Stimulated activated CD8-positive, alpha-beta memory T cell treated with anti-CD3 and anti-CD28 coated beads, Interleukin-15, amount 100 ng/mL, for 48 hours (primary cell): ENCODE data around the gene ACYP1.
"Not testable (repeated sequence)": the region's sequence is repeated elsewhere in the genome, so short reads cannot be mapped to it uniquely, and the experiment has no call there.

Experiments
- DNase-seq, 2 donors: peaks; one replicate each; pipeline ENCODE4 v3.0.0-alpha.2; 2020; ENCODE audit warnings: low read depth in 2 of 2

ACYP1 gene

DNA sequence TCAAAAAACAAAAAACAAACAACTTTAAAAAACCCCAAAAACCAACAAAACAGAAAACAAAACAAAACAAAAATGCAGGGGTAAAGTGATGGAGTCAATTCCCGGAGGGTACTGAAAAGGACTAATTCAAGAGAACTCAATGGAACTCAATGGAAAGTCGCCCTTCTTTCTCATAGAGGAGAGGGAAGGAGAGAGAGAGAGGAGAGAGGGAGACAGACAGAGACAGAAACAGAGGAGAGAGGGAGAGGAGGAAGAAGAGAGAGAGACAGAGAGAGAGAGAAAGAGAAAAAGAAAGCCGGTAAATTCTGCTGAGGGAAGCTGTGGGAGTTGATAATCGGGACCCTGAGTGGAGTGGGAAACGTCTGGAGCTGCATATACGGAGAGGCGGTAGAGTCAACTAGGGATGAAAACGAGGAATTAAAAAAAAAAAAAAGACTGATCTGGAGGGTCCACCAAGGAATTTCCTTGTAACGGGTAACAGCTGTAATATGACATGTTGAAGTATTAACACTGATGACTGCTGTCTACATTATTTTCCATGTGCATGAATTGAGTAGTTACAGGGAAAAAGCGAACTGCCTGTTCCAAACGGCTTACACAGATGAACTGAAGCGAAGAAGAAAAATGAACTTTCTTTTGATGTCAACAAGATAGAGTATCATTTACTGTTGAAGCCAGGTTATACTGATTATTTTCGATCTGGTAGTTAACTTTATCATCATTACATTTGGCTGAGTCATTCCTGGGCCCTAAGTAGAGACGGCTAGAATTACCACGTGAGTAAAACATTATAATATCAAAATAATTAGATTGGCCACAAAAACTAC is 4.7 kb upstream of the ACYP1 start:
- no peak for DNase-seq

DNA sequence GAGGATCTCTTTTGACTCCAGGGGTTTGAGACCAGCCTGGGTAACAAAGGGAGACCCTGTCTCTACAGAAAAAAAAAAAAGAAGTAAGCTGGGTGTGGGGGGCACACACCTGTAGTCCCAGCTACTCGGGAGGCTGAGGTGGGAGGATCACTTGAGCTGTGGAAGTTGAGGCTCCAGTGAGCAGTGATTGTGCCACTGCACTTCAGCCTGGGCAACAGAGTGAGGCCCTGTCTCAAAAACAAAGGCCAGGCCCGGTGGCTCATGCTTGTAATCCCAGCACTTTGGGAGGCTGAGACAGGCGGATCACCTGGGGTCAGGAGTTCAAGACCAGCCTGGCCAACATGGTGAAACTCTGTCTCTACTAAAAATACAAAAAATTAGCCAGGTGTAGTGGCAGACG is 3.9 kb upstream of the ACYP1 start:
- not testable (repeated sequence) for DNase-seq

DNA sequence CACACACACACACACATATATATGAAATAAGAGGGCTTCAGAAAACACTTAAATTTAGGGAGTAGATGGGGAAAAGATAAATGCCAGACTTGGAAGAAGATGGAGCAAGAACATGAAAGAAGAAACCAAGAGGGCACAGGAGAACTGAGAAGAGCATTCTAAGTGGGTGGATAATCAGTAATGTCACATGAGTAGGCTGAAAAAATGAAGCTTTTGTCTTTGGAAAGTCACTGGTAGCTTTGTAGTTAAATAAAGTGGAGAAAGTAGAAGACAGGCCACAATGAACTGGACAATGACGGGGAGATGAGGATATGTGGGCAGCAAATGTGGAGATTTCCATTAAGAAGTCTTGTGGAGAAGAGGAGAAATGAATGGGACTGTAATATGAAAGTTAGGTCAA is 3.4 kb upstream of the ACYP1 start:
- no peak for DNase-seq

DNA sequence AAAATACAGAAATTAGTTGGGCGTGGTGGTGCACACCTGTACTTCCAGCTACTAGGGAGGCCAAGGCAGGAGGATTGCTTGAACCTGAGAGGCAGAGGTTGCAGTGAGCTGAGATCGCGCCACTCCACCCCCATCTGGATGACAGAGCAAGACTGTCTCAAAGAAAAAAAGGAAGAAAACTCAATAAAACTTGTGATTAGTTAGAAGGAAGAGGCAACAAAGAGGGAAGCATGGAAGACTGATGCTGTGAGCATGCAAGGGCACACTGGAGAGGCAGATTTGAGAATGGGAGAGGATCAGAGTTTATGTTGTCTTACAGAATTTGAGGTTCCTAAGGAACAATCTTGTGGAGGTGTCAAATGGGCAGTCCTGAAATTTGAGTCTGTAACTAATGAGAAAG is 2.9 kb upstream of the ACYP1 start:
- DNase-seq = no peak

DNA sequence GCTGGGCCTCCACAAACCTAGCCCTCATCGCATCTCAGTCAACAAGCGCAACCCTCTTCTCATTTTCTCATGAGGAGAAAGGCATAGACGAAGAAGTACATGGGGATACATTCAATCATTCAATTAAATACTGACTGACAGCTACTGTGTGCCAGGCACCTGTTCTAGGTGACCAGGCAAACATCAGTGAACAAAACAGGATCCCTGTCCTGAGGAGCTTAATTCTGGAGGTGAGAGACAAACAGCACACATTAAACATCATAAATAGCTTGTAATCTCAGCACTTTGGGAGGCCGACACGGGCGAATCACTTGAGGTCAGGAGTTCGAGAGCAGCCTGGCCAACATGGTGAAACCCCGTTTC is 362 bp upstream of the ACYP1 start:
- DNase-seq = no peak

DNA sequence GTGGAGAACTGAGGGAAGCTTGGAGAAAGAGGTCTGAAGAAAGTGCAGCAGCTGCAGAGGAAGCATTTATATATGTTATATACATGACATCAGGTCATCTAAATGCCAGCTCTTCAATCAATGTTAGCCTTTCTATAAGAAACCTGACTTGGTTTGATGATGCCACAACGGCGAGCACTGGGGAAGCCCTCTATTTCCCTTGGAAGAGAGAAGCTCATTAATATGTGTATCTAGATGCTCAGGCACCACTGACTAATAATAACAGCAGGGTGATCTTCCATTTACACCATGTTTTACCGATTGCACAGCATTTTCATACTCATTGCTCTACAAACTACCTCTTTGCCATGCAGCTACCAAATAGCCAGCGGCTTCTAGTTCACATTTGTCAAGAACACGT is 811 bp downstream of the ACYP1 start:
- no peak for DNase-seq

DNA sequence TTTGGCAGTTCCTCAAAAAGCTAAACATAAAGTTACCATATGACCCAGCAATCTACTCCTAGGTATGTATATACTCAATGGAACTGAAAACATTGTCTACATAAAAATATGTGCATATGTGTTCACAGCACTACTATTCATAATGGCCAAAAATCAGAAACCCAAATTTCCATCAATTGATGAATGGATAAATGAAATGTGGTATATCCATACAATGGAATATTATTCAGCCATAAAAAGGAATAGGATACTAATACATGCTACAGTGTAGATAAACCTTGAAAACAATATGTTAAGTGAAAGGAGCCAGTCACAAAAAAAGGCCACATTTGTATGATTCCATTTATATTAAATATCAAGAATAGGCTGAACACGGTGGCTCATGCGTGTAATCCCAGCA is 3.4 kb downstream of the ACYP1 start:
- no peak for DNase-seq

DNA sequence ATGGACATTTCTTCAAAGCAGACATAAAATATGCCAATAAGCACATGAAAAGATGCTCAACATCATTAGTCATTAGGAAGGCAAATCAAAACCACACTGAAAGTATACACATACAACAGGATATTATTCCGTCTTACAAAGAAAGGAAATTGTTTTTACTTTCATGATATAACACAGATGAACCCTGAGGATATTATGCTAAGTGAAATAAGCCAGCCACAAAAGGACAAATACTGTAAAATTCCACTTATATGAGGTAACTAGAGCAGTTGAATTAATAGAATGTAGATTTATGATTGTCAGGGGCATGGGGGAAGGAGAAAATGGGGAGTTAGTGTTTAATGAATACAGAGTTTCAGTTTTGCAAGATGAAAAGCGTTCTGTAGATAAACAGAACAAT is 4.2 kb downstream of the ACYP1 start:
- DNase-seq = no peak

DNA sequence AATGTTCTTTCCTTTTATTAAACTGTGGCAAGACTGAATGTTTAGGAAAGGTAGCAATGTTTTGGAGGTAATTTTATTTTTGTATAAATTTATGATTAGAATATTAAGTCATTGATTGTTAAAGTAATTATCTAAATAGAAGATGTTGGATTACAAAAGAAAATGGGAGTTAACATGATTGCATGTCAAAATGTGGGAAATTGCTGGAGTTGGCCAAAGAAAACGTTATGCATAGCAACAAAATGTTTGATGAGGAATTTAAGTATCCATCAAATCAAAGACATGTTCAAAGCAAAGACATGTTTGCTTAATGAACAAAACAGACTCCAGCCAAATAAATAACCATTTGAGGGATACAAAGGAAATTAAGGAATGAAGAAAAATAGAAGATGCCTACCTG is 9.4 kb downstream of the ACYP1 start:
- no peak for DNase-seq

DNA sequence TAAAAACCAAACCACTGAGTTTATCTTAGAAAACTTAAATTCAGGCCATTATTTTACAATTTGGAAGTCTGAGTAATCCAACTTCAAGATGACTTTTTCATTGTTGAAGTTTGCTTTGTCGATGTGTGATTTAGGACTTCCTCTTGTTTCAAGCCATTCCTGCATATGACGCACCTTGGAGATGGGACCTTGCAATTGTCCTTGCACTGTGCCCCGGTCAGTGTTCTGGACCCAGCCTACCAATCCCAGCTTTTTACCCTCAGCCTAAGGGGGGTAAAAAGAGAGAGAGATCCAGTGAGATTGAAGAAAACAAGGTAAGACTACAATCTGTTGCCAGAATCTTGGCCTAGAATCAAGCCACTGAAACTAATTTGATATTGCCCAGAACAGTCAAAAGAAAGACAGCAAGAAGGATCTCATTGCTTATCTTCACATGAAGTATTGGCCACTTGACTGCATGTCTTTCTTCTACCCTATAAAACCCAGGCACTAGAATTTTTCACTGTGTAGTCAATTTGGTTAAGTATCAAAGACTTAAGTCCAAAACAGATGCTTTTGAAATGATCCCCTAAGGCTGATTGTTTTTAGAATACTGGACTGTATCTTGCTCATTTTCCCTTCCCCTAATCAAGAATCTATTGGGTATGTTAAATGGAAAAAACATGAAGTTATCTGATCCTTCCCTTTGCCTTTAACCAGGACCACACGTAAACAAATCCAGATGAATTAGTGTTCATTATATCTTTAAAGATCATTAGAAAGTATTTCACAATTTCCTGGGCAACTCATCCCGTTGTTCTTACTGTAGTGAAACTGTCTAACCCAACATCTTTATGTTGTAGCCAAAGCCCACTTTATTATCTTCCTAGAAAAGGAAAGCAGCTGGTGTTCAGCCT is 10.2 kb downstream of the ACYP1 start:
- DNase-seq = no peak

DNA sequence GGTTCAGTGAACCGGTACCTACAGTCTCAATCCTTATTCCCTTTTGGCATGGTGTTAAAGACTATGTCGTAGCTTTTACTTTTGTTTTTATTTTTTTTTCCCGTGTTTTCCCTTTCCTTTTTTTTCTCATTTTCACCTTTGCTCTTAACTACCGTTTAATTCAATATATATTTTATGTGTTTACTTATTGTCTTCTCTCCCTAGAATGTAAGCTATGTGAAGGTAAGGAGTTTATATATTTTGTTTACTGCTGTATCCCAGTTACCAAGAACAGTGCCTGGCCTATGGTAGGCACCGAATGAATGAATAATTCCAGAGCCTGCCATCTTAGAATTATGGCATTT is 12.3 kb downstream of the ACYP1 start:
- no peak for DNase-seq

DNA sequence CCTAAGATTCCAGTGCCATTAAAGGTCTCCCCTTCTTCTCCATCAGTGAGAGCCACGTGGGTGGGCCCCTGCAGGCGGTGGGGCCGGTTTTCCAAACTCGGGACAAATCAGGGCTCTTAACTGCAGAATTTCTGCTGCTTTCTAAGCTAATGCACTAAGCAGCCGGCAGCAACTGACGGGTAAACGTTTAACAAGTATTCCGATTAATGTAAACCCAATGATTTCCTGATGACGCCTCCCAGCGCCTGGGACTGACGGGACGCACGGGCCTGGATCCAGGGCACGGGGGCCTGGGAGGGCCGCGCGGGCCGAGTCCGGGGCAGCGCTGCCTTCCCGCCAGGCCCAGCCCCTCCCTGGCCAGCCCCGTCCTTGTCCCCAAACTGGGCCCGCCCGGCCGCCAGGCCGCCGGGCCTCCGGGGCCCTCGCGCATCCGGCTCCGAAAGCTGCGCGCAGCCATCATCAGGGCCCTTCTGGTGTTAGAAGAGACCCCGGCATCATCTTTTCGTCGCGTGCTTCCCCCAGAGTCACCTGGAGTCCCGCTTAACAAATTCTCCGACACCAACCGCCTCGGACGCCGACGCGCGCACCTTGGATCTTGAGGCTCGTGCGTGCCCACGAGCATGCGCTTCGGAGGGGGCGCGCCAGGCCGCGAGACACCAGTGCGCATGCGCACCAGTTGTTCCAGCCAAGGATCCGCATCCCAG is 12.8 kb downstream of the ACYP1 start, which contains the start of gene MLH3:
Gene MLH3, minus strand, starts transcription at position 616 of the 704 bp plus-strand sequence. CDS start 1,812 bp downstream, outside the sequence.
- peak; percentile 64 to 71 for DNase-seq

DNA sequence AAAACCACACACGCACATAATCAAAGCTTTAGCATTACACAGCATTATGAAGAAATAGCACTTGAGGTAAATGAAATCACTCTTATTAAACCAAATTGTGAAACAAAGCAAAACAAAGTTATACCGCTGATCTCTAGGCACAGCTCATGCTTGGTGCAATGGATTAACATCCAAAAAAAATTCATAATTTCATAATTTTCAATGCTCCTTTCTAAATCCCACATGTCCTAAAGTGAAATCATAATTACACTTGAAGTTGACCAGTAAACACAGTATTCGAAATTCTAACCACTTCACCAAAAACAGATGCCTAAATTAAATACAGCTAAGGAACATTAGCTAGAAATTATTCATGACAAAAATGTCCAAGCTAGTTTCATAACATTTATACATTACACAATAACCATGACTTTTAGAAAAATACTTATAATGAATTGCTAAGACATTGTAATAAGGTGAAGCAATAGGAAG is 14.1 kb downstream of the ACYP1 start:
- DNase-seq = no peak

DNA sequence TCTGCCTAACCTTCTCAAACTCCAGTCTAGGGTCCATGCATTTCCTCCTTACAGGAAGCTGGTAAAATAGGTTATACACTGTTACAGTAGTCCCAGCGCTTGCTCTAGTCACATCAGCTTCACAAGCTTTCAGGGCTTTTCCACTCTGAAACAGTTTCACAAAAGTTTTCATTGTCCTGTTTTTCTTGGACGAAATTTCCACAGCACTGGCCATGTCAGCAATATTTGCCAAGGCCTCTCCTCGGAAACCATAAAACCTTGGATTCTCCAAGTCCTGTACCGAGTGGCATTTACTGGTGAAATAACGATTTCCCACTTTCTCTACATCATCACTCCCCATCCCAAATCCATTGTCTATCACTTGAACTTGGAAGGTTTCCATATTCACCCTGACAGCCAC is 14.7 kb downstream of the ACYP1 start:
- no peak for DNase-seq

DNA sequence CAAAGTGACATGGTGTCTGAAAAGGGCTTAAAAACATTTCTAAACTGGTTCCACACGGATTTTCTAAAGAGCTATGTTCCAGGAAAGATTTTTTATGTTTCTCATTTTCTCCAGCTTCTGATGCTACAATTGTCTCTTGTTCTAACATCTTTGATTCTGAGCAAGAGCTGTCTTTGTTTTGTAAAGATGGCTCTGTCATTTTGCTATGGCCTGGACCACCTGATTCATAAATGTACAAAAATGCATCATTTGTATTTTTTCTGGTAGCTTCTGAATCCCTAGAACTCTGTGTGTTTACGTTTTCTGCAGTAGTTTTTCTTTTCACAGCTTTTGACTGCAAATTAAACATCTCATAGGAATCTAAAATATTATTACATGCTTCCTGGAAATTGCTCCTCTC is 15.7 kb downstream of the ACYP1 start:
- DNase-seq = no peak

DNA sequence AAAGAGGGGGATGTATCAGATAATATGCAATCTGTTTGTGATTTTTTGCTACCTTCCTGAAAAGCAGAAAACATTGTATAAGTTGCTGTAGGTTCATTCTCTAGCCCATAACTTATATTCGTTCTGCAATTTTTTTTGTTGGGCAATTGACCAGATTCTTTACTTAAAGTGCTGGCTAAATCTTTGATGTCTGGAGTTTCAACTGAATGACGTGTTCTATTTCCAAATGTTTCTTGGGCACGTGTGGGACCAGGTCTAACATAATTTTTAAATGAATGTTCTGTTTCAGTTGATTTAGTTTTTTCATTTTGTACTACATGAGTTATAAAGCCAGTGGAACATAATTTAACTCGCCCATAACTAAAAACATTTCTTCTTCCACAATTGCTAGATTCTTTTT is 16.3 kb downstream of the ACYP1 start:
- no peak for DNase-seq

DNA sequence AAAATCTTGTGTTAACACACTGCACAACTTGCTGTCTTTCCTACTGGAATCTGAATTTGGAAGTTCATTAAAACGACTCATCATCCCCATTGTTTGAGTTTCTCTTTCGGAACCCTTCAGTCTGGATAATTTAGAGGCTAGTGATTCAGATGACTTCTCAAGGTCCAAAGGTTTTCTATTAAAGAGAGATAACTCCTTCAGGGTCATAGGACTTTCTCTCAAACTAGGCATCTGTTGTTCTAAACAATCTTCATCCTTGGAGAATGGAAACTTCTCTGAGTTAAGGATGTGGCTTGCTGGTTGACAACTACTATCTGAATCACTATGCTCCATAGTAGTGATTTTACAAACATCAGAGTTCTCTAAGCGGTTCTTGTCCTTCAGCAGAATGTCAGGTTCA is 16.9 kb downstream of the ACYP1 start:
- no peak for DNase-seq

DNA sequence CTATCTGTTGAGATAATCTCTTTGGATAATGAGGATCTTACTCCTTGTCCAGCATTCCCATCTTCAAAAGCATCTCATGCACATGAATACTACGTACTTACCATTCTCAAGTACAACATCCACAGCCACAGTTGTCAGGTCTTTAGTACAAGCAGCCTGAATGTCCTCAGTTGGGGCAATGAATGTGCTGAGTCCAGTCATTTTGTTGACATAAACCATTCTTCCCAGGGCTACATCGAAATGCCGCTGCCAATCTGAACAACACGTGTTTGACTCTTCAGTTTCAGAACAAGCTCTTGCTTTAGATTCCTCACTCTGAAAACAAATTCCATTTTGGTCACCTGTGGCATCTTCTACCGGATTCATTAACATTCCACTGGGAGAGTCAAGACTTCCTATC is 17.5 kb downstream of the ACYP1 start:
- DNase-seq = no peak

DNA sequence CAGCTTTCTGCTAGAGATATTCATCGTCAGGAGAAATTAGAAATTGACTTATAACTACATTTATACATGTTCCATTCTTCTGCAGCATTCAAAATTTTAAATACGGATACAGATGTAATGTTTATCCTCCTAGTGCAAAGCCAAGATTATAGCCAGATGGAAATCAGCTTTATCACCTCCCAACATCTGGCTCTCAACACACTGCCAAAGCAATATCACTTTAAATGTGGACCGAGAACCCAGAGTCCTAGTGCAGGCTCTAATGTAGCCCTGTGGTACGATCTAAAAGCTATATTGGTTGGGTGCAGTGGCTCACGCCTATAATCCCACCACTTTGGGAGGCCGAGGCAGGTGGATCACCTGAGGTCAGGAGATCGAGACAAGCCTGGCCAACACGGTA is 19.1 kb downstream of the ACYP1 start:
- no peak for DNase-seq

DNA sequence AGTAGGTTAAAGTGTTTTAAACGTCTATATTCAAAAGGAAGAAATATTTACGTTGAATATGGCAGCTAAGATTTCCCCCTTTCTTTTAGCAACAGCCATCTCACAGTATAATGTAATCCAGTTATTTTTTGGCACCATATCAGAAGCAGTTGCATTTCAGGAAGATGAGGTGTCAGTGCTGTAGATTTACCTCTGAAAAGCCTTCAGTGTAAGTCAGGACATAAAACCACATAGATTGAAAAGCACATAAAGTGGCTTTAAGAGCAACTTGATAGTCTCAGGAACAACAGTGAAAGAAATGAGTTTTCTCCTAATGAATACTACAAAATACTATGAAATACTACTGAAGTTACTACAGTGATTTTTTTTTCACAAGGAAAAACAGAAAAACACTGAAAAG is 19.5 kb downstream of the ACYP1 start:
- no peak for DNase-seq

DNA sequence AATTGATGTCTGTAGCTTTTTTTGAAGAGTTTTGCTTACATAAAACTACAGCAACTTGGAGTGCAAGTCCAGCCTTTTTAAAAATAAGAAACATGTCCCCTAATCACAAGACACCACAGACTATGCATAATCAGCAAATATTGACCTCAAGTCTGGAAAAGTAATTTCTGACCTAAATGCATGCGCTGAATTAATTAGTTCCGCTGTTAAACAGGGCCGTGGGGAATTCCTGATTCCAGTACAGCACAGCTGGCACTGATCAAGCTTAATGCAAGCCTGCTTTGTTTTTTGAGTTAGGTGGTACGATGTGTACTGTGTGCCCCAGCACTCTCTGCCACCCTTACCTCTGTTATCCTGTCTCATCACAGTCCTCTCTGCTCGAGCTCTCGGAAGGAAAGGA is 21.8 kb downstream of the ACYP1 start:
- no peak for DNase-seq

DNA sequence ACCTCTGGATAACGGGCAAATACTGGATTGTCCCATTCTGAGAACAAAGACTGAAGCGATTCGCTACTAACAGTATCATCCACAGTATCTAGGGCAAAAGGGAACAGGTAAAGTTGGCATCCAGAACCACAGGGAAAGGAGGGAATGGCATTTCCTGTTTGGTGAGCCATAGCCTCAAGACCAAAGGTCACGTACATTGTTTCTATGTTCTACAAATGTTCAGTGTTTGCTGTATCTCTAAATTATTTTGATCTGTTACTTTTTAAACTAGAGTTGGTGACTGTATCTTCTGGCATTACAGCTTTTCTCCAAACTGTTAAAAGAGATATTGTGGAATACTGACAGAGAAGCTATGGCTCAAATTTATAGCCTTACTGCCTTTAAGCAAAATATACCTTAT is 22.2 kb downstream of the ACYP1 start:
- no peak for DNase-seq
